GM23248 (cell line): ENCODE results near the gene IGFBP6.

Source experiments
- EZH2 ChIP-seq: fragments of 200-600 bp; sonication (generic); IDR thresholded peaks from 2 replicates; pipeline ENCODE4 v1.6.1; 2018; ENCODE audit warnings: antibody characterized with exemption, mild to moderate bottlenecking; ENCODE audit not compliant: insufficient read depth, poor library complexity, severe bottlenecking
- EZH2phosphoT487 ChIP-seq: fragments of 200-600 bp; sonication (generic); IDR thresholded peaks from 2 replicates; pipeline ENCODE4 v1.6.1; 2018; ENCODE audit warnings: antibody characterized with exemption, moderate library complexity, mild to moderate bottlenecking, low read depth; ENCODE audit not compliant: insufficient read depth

DNA sequence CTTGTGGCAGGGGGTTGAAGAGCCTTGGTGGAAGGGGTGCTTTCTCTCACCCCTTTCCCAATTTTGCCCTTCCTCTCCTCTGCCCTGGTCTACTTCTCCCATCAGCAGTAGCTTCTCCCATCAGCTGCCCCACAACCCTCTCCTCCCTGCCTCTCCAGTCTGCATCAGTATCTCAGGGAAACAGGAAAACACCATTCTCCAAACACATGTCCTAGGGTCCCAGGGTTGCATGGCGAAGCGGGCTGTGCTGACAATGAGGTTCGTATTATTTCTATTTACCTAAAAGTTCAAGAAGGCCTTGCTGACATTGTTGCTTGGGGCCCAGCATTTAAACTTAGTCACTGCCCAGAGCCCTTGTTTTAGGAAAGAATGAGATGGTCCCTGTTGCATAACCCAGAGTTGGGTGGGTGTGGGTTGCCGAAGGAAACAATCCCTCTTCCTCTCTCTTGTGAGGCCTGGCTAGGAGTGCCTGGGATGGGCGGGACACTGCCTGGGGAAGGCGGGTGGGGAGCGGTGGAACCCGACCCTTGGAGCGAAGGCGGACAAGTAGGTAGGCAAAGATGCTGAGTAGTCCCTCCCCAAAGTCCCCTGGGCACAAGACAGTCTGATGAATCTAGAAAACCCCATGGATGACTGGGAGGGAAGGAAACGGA lies 1.3 kb upstream of the IGFBP6 start:
- TF ChIP-seq EZH2phosphoT487 (no peak), EZH2 (no peak)
